ENCODE results near the gene WFIKKN1.

WFIKKN1 gene

DNA sequence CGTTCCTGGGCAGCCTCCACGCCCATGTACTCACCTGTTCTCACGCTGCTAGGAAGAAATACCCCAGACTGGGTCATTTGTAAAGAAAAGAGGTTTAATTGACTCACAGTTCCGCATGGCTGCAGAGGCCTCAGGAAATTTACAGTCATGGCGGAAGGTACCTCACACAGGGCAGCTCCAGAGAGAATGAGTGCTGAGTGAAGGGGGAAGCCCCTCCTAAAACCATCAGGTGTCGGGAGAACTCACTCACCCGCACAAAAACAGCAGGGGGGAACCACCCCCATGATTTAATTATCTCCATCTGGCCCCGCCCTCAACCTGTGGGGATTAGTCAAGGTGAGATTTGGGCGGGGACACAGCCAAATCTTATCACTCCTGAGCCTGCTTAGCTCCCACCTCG lies 22.8 kb upstream of the WFIKKN1 start:
- no peak for DNase-seq

DNA sequence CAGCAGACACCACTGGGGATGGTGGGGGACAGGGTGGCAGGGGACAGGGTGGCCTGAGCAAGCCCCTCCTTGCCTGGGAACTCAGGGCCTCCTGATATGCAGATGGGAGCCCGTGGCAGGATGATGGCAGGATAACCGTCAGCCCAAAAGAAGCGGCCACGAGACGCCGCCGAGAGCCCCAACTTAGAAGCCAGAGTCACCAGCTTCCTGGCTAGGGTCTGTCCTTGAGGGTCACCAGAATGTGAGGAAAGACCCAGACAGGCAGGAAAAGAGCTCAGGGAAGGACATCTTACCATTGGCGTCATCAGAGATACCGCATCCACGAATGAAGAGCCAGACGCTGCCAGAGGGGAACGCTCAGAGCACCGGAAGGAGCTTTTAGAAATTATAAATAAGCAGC lies 21.5 kb upstream of the WFIKKN1 start:
- no peaks in the 10 kb centered on the region for H3K27me3 ChIP-seq (ENCODE audit: insufficient read depth, low read depth, severe bottlenecking)
- peaks cover 11% of the 10 kb centered on the region for H3K9me3 ChIP-seq (ENCODE audit: severe bottlenecking)
- H3K36me3 ChIP-seq, result peaks cover 14% of the 10 kb centered on the region
- no peak overlapping the region for H3K4me3 ChIP-seq (ENCODE audit: low read depth, low read length)
- TF ChIP-seq CTCF (IDR thresholded peaks at IDR 0.05; ENCODE audit: low read depth, low read length), result no peak
- DNase-seq, result no peak
- peak overlapping the region; percentile 23; the same call in 1 of the 2 replicates for H3K27ac ChIP-seq

More for the DNA sequence above, 22.8 kb upstream of the WFIKKN1 start:
- peaks cover 17% of the 10 kb centered on the region for H3K9me3 ChIP-seq (ENCODE audit: severe bottlenecking)
- peak overlapping the region; percentile 39; the same call in 1 of the 2 replicates for H3K27ac ChIP-seq
- peaks cover 20% of the 10 kb centered on the region for H3K36me3 ChIP-seq
- no peak for TF ChIP-seq CTCF (IDR thresholded peaks at IDR 0.05; ENCODE audit: low read depth, low read length)
- no peak overlapping the region for H3K4me3 ChIP-seq (ENCODE audit: low read depth, low read length)
- no peaks in the 10 kb centered on the region for H3K27me3 ChIP-seq (ENCODE audit: insufficient read depth, low read depth, severe bottlenecking)

DNA sequence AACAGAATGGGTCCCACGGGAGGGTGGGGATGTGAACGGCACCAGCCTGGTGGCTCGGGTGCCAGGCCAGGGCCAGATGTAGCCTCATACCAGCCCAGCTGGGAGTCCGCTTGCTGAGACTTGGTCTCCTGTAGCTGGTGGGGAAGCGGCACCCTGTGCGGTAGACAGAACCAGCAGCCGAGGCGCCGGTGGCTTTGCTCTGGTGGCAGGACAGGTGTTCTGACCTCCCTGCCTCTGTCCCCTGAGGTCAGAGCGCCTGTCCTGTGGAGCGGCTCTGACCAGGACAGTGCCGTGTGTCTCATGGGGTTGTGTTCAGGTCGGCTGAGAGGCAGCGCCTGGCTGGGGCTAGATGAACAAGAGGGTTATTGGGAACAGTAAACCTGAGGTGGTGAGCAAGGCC lies 20.8 kb upstream of the WFIKKN1 start:
- TF ChIP-seq CTCF (IDR thresholded peaks at IDR 0.05; ENCODE audit: low read depth, low read length), result no peak
- H3K27ac ChIP-seq, result peak overlapping the region; percentile 23
- no peak for DNase-seq
- H3K9me3 ChIP-seq (ENCODE audit: severe bottlenecking), result peaks cover 5% of the 10 kb centered on the region
- no peaks in the 10 kb centered on the region for H3K27me3 ChIP-seq (ENCODE audit: insufficient read depth, low read depth, severe bottlenecking)
- H3K36me3 ChIP-seq, result peaks cover 11% of the 10 kb centered on the region
- H3K4me3 ChIP-seq (ENCODE audit: low read depth, low read length), result no peak overlapping the region

GRCh38 chr16:610513-611381 lies 20.0 kb upstream of the WFIKKN1 start:
- TF ChIP-seq CTCF (IDR thresholded peaks at IDR 0.05; ENCODE audit: low read depth, low read length), result peak; percentile 96
- Histone ChIP-seq H3K27me3 (ENCODE audit: insufficient read depth, low read depth, severe bottlenecking) (no peaks in the 10 kb centered on the region), H3K9me3 (ENCODE audit: severe bottlenecking) (no peaks in the 10 kb centered on the region), H3K4me3 (ENCODE audit: low read depth, low read length) (no peak overlapping the region), H3K27ac (peak overlapping the region; percentile 23), H3K36me3 (peaks cover 5% of the 10 kb centered on the region)
- peak; percentile 90 for DNase-seq

DNA sequence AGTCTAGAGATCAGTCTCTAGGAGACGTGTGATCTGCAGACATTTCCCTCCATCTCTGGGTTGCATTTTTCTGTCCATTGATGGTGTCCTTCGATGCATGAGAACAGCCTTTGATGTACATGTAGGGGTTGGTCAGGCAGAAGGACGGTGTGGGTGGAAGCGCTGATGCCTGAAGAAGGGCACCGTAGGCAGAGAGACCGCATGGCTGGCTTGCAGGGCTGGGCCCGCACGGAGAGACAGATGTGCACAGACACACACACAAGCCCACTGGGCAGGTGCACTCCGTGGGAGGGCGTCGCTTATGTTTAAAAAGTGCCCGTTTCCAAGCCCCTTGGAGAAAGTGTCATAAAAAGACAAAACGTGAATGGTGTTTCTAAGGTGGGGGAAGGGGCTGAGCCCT lies 15.7 kb upstream of the WFIKKN1 start:
- Histone ChIP-seq H3K27ac (no peak overlapping the region), H3K9me3 (ENCODE audit: severe bottlenecking) (no peaks in the 10 kb centered on the region), H3K27me3 (ENCODE audit: insufficient read depth, low read depth, severe bottlenecking) (no peaks in the 10 kb centered on the region), H3K36me3 (peaks cover 16% of the 10 kb centered on the region), H3K4me3 (ENCODE audit: low read depth, low read length) (no peak overlapping the region)
- no peak for DNase-seq
- no peak for TF ChIP-seq CTCF (IDR thresholded peaks at IDR 0.05; ENCODE audit: low read depth, low read length)

All from WERI-Rb-1 (cell line).